Measurements from ENCODE around the gene PDSS2.

GRCh38 chr6:107321793-107322192 is 137.6 kb downstream of the PDSS2 start:
- TF ChIP-seq, protein P1, sequence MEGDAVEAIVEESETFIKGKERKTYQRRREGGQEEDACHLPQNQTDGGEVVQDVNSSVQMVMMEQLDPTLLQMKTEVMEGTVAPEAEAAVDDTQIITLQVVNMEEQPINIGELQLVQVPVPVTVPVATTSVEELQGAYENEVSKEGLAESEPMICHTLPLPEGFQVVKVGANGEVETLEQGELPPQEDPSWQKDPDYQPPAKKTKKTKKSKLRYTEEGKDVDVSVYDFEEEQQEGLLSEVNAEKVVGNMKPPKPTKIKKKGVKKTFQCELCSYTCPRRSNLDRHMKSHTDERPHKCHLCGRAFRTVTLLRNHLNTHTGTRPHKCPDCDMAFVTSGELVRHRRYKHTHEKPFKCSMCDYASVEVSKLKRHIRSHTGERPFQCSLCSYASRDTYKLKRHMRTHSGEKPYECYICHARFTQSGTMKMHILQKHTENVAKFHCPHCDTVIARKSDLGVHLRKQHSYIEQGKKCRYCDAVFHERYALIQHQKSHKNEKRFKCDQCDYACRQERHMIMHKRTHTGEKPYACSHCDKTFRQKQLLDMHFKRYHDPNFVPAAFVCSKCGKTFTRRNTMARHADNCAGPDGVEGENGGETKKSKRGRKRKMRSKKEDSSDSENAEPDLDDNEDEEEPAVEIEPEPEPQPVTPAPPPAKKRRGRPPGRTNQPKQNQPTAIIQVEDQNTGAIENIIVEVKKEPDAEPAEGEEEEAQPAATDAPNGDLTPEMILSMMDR (IDR thresholded peaks at IDR 0.05), result no peak
- TF ChIP-seq POLR2A (IDR thresholded peaks at IDR 0.05), result no peak
